Stimulated activated CD8-positive, alpha-beta memory T cell treated with anti-CD3 and anti-CD28 coated beads, Interleukin-12 subunit alpha, Interleukin-12 subunit beta, amount 100 ng/mL, for 24 hours (primary cell): ENCODE results near the gene CFAP99.

ENCODE experiments used
- DNase-seq: peaks from one replicate; pipeline ENCODE4 v3.0.0-alpha.2; 2020; ENCODE audit errors: extremely low read depth

Gene CFAP99

DNA sequence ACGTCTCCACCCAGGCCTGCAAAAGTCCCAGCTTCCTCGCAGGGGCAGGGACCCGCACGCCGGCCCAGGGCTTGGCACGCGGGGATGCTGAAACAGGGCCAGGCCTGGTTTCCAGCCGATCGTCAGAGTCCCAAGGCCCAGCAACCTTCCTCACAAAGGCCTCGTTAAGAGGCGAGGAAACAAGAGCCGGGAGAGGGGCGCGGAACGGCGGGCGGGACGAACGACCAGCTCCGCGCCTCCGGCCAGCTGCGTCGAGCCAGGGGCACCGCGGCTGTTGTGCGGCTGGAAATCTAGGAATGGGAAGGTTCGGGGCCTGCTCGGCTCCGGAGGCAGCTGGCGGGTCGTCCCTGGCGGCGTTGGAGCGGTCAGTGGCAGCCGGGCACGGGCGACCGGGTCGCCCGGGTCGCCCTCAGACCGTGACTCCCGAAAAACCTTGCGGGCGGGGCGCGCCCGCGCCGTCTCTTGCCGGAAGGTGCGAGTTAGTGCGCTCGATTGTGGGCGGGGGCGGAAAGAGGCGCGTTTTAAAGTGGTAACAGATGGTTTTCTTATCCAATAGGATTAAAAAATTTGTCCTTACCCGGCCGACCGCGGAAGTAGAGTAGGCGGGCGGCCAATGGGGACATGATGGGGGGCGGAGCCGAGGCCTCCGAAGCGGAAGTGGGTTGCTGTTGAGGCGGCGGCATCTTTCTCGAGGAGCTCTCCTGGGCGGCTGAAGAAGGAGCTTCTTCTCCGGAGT, 49.9 kb downstream of the CFAP99 start, which contains the start of gene RNF4:
RNF4 (plus strand) TSS at position 651 of the 736 bp plus-strand sequence. CDS start 21,388 bp downstream, outside the sequence.
- DNase-seq = peak; percentile 88

DNA sequence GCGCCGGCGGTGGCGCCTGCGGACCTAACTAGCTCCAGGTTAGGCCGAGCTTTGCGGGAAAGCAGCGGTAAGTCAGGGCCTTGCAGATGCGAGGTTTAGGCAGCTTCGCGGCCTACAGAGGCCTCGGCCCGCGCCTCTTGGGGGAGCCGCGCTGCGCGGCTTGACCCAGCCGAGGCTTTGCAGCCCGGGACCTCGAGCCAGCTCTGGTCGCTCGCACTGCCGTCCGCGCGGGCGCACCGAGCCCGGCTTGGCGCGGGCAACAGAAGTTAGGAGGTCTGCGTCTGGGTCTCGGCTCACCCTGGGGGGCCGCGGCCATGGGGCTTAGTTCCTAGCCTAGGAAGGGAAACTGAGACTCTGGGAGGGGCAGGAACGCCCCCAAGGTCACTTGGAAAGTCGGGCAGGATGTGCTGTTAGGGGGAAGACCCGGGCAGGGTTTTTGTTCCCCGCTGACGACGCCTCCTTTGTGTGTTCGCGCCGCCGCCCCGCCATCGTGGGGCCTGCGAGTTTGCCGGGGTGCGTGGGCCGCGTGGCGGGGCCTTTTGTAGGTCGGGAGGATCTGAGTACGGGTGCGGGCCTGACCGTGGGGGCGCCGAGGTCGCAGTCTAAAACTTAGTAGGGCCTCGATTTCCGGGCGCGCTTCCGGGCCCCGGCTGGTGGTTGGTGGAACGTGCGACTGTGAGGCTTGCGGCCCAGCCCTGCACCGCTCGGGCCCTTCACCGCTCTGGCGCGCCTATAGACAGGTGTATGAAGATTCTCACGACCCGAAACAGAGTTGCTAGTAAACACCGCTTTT, 50.6 kb downstream of the CFAP99 start:
- DNase-seq = peak; percentile 49

DNA sequence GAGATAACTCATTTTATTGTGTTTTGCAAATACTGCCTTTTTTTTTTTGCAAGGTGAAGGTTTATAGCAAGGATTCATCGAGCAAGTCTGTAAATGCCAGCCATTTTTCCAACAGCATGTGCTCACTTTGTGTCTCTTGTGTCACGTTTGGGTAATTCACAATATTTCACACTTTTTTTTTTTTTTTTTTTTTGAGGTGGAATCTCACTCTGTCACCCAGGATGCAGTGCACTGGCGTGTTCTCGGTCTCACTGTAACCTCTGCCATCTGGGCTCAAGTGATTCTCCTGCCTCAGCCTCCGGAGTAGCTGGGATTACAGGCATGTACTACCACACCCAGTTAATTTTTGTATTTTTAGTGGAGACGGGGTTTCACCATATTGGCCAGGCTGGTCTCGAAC, 52.0 kb downstream of the CFAP99 start:
- DNase-seq = no peak

DNA sequence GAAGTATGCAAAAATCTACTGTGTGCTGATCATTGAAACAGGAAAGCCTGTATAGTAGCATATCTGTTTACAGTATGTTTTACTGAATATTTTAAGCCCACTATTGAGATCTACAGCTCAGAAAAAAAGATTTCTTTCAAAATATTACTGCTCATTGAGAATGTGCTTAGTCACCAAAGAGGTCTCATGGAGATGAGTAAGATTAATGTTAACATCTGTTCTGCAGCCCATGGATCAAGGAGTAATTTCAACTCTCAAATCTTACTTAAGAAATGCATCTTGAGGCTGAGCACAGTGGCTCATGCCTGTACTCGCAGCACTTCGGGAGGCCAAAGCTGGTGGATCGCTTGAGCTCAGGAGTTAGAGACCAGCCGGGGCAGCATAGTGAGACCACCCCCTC, 53.4 kb downstream of the CFAP99 start:
- no peak for DNase-seq

DNA sequence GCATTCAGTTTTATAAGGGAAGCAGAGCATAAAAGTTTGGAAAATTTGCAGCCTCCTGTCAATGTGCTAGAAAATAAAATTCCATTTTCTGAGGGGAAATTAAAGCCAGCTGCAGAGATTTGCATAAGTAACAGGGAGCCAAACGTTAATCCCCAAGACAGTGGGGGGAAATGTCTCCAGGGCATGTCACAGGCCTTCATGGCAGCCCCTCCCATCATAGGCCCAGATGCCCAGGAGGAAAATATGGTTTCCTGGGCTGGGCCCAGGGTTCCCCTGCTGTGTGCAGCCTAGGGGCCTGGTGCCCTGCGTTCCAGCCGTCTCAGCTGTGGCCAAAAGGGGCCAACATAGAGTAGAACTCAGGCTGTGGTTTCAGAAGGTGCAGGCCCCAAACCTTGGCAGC, 59.5 kb downstream of the CFAP99 start:
- DNase-seq = no peak

DNA sequence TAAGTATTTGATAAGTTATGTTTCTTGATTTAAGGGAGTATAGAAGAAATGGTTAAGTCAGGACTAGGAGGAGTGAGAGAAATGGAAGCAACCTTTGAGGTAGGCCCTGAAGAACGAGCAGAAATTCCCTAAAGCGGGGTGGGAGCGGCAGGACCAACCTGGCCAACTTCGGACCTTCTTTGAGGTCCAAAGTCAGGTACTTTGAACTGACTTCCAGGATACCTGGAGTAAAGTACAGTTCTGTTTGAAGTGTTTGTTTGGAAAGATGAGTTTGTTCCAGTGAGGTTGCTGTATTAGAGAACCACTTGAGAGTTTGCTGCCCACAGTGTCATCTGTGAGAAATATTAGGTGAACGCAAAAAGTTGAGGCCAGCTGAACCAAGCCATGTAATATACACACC, 61.9 kb downstream of the CFAP99 start:
- DNase-seq = no peak

DNA sequence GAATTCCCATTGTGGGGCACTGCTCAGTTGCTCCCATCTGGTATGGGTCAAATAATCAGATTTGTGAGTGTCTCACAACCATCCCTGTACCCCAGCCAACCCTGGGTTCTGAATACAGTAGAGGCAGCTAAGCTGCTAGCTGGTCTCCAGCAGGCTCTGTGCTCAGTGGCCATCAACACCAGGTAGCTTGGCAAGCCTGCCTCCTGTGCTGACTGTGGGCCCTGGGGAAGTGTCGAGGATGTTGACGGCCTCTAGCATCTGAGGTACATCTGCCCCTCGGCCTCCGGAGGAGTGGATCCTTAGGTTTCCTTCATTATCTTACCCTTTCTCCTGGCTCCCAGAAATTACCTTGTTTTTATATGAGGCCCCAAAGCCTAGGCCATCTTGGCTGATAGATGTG, 63.4 kb downstream of the CFAP99 start:
- no peak for DNase-seq

DNA sequence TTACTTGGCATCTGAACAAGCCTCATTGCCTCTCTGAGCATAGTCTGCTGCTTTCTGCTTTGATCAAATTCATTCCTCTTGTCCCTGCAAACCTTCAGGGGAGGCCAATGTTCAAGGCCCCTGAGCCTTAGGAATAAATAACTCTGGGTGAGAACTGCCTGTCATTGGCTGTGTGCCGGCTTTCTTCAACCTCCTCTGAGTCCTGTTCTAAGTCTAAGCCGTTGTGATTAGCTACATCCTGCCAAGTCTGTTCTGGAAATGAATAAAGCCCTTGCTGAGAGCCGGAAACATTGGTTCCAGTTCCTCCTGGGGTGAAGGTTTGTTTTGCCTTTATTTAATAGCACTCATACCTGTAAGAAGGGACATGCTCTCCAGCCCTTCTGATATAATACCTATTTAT, 63.9 kb downstream of the CFAP99 start:
- no peak for DNase-seq

DNA sequence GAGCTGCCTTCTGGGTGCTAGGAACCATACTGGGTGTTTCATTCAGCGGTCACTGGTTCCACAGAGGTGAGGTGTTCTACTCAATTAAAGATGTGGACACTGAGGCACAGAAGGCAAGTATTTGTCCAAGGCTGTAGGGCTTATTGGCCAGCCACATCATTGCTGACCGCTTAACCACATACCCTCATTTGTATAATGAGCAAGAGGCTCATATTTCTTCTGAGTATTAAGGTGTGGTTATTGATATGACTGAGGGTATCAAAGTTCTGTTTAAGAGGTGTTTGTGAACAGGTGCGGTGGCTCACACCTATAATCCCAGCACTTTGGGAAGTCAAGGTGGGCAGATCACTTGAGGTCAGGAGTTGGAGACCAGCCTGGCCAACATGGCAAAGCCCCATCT, 64.5 kb downstream of the CFAP99 start:
- no peak for DNase-seq

DNA sequence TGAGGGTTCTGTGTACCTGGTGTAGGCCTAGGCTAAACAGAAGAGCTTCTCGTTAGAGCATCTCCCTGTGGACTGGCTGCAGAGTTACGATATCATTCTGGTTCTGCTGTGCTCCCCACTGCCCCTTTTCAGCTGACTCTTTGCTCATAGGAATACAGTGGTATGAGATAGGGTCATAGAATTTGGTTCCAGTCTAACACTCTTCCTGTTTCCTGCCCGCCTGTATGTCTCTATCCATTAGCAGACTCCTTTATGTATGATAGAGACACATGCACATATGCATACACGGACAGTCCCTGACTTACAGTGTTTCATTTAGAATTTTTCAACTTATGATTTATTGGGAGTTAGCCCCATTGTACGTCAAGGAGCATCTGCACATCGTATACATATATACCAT, 65.4 kb downstream of the CFAP99 start:
- DNase-seq = no peak

DNA sequence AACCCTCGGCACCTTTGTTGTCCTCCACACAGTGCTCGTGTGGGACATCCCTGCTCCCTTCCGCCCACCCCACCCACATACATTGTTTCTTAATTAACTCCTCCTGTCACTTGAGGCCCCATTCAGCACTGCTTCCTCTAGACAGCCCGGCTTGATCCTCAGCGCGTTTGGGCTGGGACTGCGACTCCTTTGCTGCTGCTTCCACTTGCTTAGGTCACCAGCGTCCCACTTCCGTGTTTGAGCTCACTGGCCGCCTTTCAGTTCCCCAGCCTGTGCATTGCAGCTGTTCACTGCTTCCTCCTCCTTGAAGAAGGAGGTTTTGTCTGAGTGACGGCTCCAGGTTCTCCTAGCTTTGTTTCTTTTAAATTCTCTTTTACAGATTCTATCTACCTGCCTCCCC, 66.2 kb downstream of the CFAP99 start:
- no peak for DNase-seq

DNA sequence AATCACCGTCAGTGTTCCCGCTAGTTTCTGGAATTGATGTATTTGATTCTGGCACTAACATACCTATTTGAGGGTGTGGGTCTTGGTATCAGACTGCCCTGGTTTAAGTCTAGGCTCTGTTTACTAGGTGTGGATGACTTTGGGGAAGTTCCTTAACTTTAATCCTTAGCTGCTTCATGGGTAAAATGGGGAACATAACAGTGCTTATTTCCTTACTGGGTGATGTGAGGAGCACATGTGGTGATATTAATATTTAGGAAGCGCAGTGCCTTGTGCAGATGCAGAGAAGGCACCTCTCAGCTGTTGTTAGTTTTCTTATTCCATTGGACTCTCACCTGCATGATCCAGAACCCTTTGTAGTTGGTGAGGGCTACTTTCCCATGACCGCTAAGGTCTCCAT, 67.2 kb downstream of the CFAP99 start:
- DNase-seq = no peak

DNA sequence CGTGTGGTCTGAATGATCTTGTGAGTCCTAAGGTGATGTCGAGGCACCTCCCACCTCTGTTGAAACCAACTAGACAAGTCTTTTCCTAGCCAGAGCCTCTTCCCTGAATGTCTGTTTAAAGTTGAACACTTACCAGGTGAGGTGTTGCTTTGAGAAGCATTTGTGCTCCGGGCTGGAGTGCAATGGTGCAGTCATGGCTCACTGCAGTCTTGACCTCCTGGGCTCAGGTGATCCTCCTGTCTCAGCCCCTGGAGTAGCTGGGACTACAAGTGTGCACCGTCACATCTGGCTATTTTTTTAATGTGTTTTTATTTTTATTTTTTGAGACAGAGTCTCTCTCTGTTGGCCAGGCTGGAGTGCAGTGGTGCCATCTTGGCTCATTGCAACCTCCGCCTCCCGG, 68.2 kb downstream of the CFAP99 start:
- DNase-seq = no peak

DNA sequence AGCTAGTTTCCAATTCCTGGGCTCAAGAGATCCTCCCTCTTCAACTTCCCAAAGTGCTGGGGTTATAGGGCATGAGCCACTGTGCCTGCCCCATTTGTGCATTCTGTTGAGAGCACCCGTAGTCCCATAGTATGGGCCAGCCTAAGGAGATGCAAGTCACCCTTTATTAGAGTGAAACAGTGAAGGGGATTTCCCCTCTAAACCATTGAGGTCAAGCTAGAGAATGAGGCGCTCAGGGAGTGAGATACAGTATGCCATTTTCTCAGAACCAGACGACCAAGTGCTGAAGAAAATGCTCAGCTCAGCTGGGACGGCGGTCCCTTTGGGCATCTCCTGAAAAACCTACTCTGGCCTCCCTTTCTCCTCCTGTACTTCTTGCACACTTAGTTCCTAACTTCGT, 68.9 kb downstream of the CFAP99 start:
- no peak for DNase-seq

DNA sequence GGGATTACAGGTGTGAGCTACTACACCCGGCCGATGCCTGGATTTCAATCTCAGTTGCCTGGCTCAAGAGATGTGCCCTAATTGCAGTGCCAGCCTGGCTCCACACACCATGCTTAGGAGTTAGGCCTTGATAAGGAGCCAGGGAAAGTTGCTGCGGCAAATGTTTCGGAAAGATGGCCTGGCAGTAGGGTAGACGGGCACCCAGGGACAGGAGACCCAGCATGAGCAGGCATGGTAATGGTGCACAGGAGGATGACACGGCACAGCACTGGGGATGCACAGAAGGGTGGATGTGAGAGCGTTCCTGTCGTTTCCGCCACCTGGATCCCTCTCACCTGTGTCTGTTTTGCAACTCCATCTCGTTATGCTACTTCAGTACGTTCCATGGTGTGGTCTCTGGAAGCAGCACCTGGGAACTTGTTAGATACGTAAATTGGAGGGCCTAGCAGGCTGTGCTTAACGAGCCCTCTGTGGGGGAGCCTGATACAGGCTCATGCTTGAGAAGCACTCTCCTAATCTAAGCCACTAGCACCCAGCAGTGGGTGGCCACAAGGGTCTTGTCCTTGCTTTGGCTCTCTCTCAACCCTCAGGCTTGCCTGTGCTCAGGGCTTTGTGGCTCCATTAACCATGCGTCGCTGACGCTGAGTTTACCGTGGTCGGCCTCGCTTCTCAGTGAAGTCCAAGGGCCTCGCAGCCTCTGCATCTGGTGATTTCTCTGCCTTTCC, 70.5 kb downstream of the CFAP99 start:
- no peak for DNase-seq

DNA sequence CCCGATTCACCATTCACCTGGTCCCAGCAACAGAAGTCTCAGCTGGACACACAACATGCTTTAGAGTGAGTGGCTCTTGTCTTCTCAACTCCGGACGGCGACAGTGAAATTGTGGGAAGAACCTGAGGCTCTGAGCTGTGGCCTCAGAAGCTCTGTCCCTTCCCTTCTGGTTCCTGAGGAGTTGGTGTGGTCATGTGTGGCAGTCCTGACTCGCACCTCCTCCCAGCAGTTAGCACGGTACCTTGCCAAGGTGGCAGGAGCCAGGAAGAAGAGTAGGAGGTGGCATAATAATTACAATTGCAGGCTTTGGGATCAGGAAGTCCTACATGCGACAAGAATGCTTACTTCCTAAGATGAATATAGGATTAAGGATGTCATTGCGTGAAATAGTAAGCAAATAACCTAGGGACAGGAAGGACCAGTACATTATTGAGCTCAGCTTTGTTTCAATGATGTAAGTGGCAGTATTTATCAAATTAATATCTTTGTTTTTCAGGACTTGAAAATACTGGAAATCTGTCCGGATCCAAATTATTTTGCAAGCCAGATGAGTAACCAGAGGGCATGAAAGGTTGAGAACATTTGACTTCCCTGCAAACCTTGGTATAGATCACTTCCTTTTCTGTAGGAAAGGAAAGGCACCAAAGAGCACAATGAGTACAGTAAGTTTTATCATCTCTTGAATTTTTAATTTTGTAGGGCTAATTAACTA, 71.2 kb downstream of the CFAP99 start:
- DNase-seq = no peak

DNA sequence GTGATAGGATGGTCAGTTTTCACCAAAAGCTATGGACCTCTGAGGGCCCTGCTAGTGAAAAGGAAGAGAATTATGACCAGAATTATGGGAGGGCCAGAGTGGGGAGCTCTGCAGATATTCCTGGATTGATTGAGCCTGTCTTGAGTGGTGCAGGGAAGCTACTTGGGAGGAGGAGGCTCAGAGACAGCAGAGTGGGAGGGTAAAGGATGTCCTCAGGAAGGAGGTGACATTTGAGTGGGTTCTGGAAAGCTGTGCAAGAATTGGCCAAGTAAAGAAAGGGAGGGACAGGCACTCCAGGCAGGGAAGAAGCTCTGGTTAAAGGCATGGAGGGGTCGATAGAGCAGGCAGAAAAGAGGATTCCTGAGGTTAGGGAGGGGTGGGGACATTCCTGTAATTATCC, 74.2 kb downstream of the CFAP99 start:
- DNase-seq = no peak

DNA sequence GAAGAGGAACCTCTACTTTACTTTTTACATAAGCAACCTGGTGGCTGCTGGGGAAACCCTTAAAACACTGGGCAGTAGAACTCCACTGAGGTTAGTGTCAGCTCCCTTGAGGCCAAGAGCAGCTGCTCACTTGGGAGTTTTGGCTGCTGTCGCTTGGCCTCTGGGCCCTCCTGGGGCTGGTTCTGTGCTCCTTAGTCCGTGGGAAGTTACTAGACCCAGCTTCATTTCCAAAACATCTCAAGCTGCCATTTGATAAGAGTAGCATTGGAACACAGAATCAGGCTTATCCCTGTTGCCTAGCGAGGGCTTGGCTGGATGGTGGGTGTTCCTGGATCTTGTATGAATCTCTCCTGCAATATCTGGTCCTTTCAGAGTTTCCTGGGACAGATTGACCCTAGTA, 76.2 kb downstream of the CFAP99 start:
- DNase-seq = no peak

DNA sequence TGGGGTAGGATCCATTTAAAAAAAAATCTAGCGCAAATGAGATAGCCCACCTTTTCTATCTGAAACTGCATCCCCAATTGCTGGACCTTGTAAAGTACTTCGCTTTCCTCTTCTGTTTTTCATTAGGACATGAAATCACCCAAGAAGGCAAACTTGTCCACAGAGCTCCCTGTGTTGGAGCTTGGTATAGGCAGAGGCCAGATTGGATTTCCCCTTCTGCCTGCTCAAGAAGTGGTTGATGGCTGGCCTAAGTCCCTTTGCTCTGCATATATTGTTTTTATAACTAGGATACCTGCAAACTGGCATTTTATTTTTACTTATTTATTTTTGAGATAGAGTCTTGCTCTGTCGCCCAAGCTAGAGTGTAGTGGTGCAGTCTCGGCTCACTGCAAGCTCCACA, 78.6 kb downstream of the CFAP99 start:
- DNase-seq = no peak

DNA sequence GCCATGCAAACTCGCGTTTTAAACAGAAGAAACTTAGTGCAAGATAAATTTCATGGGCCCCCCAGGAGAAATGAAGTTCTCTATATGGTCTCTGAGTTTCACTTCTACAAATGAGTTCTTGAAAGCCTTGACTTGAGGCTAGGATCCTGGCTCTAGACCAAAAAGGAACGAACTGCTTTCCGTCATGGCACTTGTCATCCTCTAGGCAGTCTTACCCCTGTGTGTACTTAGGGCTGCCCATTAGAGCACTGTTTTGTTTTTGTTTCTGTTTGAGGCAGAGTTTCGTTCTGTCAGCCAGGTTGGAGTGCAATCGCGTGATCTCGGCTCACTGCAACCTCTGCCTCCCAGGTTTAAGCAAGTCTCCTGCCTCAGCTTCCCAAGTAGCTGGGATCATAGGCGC, 79.2 kb downstream of the CFAP99 start:
- no peak for DNase-seq

DNA sequence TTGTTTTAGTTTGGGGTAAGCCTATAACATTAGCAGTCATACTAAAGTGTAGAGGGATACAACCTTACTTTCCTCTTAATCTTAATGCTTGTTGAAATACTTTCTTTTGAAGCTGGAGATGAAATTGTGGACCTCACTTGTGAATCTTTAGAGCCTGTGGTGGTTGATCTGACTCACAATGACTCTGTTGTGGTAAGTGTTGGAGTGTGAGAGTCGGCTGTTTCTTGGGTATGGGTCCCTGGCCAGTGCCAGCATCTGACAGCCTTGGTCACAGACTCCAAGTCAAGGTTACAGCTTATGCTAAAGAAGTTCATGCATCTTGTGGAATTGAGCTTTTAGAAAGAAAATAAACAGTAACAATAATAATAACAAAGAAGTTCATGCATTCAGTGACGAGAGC, 81.8 kb downstream of the CFAP99 start:
- no peak for DNase-seq

DNA sequence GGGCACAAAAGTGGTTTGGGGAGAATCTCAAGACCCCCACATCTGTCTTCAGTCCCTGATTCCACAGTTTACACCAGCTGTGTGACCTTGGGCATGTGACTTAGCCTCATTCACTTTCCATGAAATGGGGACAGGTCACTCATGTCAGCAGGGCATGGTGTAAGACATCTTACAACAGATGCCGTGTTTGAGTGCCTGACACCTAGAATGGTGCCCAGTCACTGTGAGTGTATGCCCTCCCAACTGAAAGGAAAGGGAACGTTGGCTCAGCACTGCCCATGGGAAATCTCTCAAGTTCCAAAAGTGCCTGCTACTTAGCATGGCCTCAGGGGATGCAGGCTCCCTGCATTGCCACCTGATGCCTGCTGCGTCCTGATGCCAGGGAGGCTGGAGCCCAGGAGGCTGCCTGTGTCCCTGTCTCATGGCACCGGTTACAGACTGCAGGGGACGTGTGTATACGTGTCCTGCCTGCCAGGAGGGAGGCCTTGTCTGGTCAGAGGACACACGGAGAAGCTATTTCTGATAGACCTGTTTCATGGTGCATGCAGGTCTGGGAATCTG, 82.4 kb downstream of the CFAP99 start:
- no peak for DNase-seq
